Gastroesophageal sphincter (tissue), 4 donors: ENCODE data around the gene TRIM72. TPM values are rescaled to one million over a fixed set of nuclear protein-coding genes. Genes with fewer than 3 reads are reported as not detected.
"Not testable (repeated sequence)": the region's sequence is repeated elsewhere in the genome, so short reads cannot be mapped to it uniquely, and the experiment has no call there.

Experiments
- ATAC-seq: fragments of 150-250 bp; one replicate; pipeline ENCODE4 v1.9.1; 2016; ENCODE audit warnings: mild to moderate bottlenecking, moderate library complexity
- H3K27ac ChIP-seq, 4 donors: fragments of 200-600 bp; sonication (generic) in 3 of 4; 1 replicate in 3 of 4; 2 replicates in 1 of 4; pipeline ENCODE4 v1.5.1; 2016 to 2019
- H3K27me3 ChIP-seq: fragments of 200-600 bp; sonication (generic); one replicate; pipeline ENCODE4 v1.5.1; 2019
- H3K36me3 ChIP-seq, 2 donors: fragments of 200-600 bp; sonication (generic); one replicate each; pipeline ENCODE4 v1.5.1; 2019; ENCODE audit warnings: control low read depth in 1 of 2
- H3K4me1 ChIP-seq, 3 donors: fragments of 200-600 bp; sonication (generic); 1 replicate in 2 of 3; 2 replicates in 1 of 3; pipeline ENCODE4 v1.5.1; 2016 to 2019; ENCODE audit warnings: control low read depth in 2 of 3
- H3K4me3 ChIP-seq, 2 donors: fragments of 200-600 bp; sonication (generic); one replicate each; pipeline ENCODE4 v1.5.1; 2019; ENCODE audit warnings: mild to moderate bottlenecking in 1 of 2, moderate library complexity in 1 of 2
- H3K9me3 ChIP-seq, 3 donors: fragments of 200-600 bp; sonication (generic); one replicate each; pipeline ENCODE4 v1.5.1; 2017 to 2019; ENCODE audit warnings: control low read depth in 2 of 3
- EP300 ChIP-seq: sonication (generic); formaldehyde crosslinking; IDR thresholded peaks from one replicate; pipeline ENCODE4 v1.6.1; 2017; ENCODE audit warnings: antibody characterized with exemption, mild to moderate bottlenecking
- POLR2A ChIP-seq, 2 donors: fragments of 450-650 bp; IDR thresholded peaks; one replicate each; pipeline ENCODE4 v1.6.1; 2017; ENCODE audit warnings: antibody characterized with exemption in 2 of 2, mild to moderate bottlenecking in 2 of 2, moderate library complexity in 1 of 2
- POLR2AphosphoS5 ChIP-seq: sonication (generic); formaldehyde crosslinking; IDR thresholded peaks from one replicate; pipeline ENCODE4 v1.6.1; 2017; ENCODE audit warnings: antibody characterized with exemption
- WGBS, 2 donors: methylation state at CpG; one replicate each; pipeline ENCODE4 v1.1.5; 2018; ENCODE audit warnings: low coverage in 1 of 2; 5-methylcytosine and 5-hydroxymethylcytosine counted together
- total RNA-seq, 4 donors: library from RNA; depleted of rRNA; stranded (reverse); fragments of >200 nt; gene quantifications; one replicate each; pipeline ENCODE4 v1.1.0, GENCODE V29; 2016
- TF ChIP-seq, protein P1 (sequence below), 4 experiments: fragments of 200-600 bp in 2 of 4; fragments of 450-650 bp in 2 of 4; sonication (generic) in 1 of 4; IDR thresholded peaks; one replicate each; pipeline ENCODE4 v1.5.1; 2017 to 2019; ENCODE audit warnings: antibody characterized with exemption in 4 of 4, mild to moderate bottlenecking in 2 of 4, moderate library complexity in 2 of 4

The TRIM72 gene
- total RNA-seq, 4 donors from 2014 or later = under 0.01 to 0.08 TPM; not detected in 2

GRCh38 chr16:31243734-31244670 lies 30.1 kb downstream of the TRIM72 start:
- H3K36me3 ChIP-seq = no peaks in the 10 kb centered on the region
- H3K27ac ChIP-seq = no peak overlapping the region
- ATAC-seq = no peak
- H3K27me3 ChIP-seq = peaks cover 45% of the 10 kb centered on the region
- H3K9me3 ChIP-seq = no peaks in the 10 kb centered on the region
- no peaks in the 10 kb centered on the region for H3K4me1 ChIP-seq
- 53 to 78% methylated on average over 3 to 7 of the region's 9 CpGs for WGBS, 2 donors
- TF ChIP-seq EP300 (no peak), POLR2A (IDR thresholded peaks at IDR 0.05) (no peak), POLR2AphosphoS5 (no peak)
- TF ChIP-seq, protein P1, sequence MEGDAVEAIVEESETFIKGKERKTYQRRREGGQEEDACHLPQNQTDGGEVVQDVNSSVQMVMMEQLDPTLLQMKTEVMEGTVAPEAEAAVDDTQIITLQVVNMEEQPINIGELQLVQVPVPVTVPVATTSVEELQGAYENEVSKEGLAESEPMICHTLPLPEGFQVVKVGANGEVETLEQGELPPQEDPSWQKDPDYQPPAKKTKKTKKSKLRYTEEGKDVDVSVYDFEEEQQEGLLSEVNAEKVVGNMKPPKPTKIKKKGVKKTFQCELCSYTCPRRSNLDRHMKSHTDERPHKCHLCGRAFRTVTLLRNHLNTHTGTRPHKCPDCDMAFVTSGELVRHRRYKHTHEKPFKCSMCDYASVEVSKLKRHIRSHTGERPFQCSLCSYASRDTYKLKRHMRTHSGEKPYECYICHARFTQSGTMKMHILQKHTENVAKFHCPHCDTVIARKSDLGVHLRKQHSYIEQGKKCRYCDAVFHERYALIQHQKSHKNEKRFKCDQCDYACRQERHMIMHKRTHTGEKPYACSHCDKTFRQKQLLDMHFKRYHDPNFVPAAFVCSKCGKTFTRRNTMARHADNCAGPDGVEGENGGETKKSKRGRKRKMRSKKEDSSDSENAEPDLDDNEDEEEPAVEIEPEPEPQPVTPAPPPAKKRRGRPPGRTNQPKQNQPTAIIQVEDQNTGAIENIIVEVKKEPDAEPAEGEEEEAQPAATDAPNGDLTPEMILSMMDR (IDR thresholded peaks at IDR 0.05) = no peak
- no peak overlapping the region for H3K4me3 ChIP-seq

GRCh38 chr16:31245598-31245997 lies 31.7 kb downstream of the TRIM72 start:
- not testable (repeated sequence) for H3K4me3 ChIP-seq, H3K36me3 ChIP-seq, H3K27ac ChIP-seq, H3K9me3 ChIP-seq, H3K4me1 ChIP-seq, ATAC-seq
- peaks cover 56% of the 10 kb centered on the region for H3K27me3 ChIP-seq
- WGBS, 2 donors = 10 to 40% methylated on average over 8 of the region's 8 CpGs

DNA sequence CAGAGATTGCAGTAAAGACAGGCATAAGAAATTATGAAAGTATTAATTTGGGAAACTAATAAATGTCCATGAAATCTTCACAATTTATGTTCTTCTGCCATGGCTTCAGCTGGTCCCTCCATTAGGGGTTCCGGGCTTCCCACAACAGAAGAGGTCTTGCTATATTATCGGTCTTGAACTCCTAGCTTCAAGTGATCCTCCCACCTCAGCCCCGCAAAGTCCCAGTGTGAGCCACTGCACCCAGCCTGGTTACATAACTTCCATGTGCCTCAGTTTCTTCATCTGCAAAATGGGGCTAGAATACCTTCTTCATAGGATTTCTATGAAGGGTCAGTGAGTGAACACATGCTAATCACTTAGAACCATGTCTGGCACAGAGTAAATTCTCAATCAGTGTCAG lies 32.4 kb downstream of the TRIM72 start:
- 100% methylated on average over 3 of the region's 3 CpGs; no CpG with 5 or more reads in 1 of the 2 donors for WGBS, 2 donors
- H3K27me3 ChIP-seq = peaks cover 56% of the 10 kb centered on the region
- no peak for ATAC-seq
- H3K27ac ChIP-seq = no peak overlapping the region
- TF ChIP-seq POLR2A (IDR thresholded peaks at IDR 0.05) = no peak
- no peak for TF ChIP-seq POLR2AphosphoS5
- TF ChIP-seq EP300 = no peak
- TF ChIP-seq, protein P1 (IDR thresholded peaks at IDR 0.05) = no peak
- H3K4me3 ChIP-seq = no peak overlapping the region
- no peaks in the 10 kb centered on the region for H3K36me3 ChIP-seq
- no peaks in the 10 kb centered on the region for H3K4me1 ChIP-seq
- no peaks in the 10 kb centered on the region for H3K9me3 ChIP-seq

DNA sequence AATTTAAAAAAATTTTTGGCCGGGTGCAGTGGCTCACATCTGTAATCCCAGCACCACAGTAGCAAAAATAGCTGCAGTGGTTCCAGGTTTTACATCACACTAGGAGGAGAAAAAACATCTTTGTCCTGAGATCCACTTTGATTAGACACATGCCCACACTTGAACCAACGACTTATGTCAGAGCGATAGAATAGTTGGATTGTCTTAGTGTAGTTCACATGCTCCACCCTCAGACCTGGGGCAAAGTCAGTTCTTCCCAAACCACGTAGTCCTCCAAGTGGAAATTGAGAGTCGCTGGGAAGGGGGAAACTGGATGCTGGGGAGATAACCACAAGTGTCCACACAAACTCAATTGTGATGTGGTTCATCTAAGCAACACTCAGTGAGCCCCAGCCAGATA lies 34.4 kb downstream of the TRIM72 start:
- ATAC-seq = no peak
- Histone ChIP-seq H3K9me3 (no peaks in the 10 kb centered on the region), H3K36me3 (no peaks in the 10 kb centered on the region), H3K4me3 (no peak overlapping the region), H3K27ac (no peak overlapping the region), H3K4me1 (no peaks in the 10 kb centered on the region), H3K27me3 (peaks cover 48% of the 10 kb centered on the region)
- WGBS, 2 donors = 48 to 61% methylated on average over 4 to 5 of the region's 5 CpGs
- no peak for TF ChIP-seq POLR2A (IDR thresholded peaks at IDR 0.05)
- TF ChIP-seq, protein P1 (IDR thresholded peaks at IDR 0.05) = no peak
- TF ChIP-seq EP300 = no peak
- no peak for TF ChIP-seq POLR2AphosphoS5

GRCh38 chr16:31250782-31251384 lies 37.0 kb downstream of the TRIM72 start:
- TF ChIP-seq EP300 = no peak
- Histone ChIP-seq H3K27ac (no peak overlapping the region), H3K36me3 (no peaks in the 10 kb centered on the region), H3K4me1 (no peaks in the 10 kb centered on the region), H3K27me3 (peaks cover 42% of the 10 kb centered on the region), H3K4me3 (no peak overlapping the region), H3K9me3 (no peaks in the 10 kb centered on the region)
- 80 to 88% methylated on average over 2 to 4 of the region's 7 CpGs for WGBS, 2 donors
- ATAC-seq = no peak

GRCh38 chr16:31251435-31251834 lies 37.5 kb downstream of the TRIM72 start:
- Histone ChIP-seq H3K4me1 (no peaks in the 10 kb centered on the region), H3K4me3 (no peak overlapping the region), H3K36me3 (no peaks in the 10 kb centered on the region), H3K27me3 (peaks cover 40% of the 10 kb centered on the region), H3K9me3 (no peaks in the 10 kb centered on the region), H3K27ac (no peak overlapping the region)
- TF ChIP-seq POLR2A (IDR thresholded peaks at IDR 0.05) (no peak), POLR2AphosphoS5 (no peak), EP300 (no peak)
- TF ChIP-seq, protein P1 (IDR thresholded peaks at IDR 0.05) = no peak
- WGBS, 2 donors = 71 to 98% methylated on average over 2 to 5 of the region's 5 CpGs
- no peak for ATAC-seq
